ENCODE data around the gene NPSR1.

Gene NPSR1

DNA sequence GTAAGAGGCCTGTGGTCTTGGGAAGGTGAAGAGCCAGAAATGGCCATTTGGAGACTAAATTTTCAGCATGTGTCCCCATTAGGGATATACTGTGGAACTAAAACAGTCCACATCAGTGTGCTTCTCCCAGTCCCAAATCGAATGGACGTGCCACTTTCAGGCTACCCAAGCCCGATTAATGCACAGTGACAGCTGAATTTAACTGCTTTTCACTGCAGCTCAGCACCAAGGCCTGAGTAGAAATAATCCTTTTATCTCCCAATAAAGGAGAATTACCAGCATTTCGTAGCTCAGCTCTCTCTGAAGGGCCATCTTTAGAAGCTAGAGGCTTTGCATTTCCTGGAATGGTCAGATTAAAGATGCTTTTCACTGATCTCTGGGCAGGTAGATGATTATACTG lies 183.3 kb downstream of the NPSR1 start:
- Histone ChIP-seq H3K4me1 (ENCODE audit: control insufficient read depth, low read length) (no peaks in the 10 kb centered on the region), H3K36me3 (ENCODE audit: control insufficient read depth, low read length) (no peaks in the 10 kb centered on the region), H3K79me2 (ENCODE audit: control insufficient read depth, low read length) (no peaks in the 10 kb centered on the region), H3K9me2 (replicated peaks; ENCODE audit: control insufficient read depth, low read length) (no peaks in the 10 kb centered on the region), H3K27me3 (ENCODE audit: control insufficient read depth, low read length) (no peaks in the 10 kb centered on the region), H3F3A (ENCODE audit: control insufficient read depth, insufficient read depth) (no peaks in the 10 kb centered on the region), H3K27ac (ENCODE audit: low read depth, low read length) (no peak overlapping the region), H3K4me2 (ENCODE audit: low read length) (no peak overlapping the region), H4K20me1 (ENCODE audit: control insufficient read depth, insufficient read depth, low read depth, low read length) (no peaks in the 10 kb centered on the region), H3K4me3 (ENCODE audit: low read length) (no peak overlapping the region), H3K9me3 (ENCODE audit: control insufficient read depth, insufficient read depth, low read length) (no peaks in the 10 kb centered on the region)
- TF ChIP-seq CTCF (IDR thresholded peaks at IDR 0.05; ENCODE audit: low read depth, low read length, poor library complexity, severe bottlenecking) (no peak), EZH2phosphoT487 (IDR thresholded peaks at IDR 0.05; ENCODE audit: borderline replicate concordance, low read length) (no peak)

- H3K27ac ChIP-seq (ENCODE audit: low read depth, low read length) = no peak overlapping the region
- H4K20me1 ChIP-seq (ENCODE audit: control insufficient read depth, insufficient read depth, low read depth, low read length) = no peaks in the 10 kb centered on the region
- no peaks in the 10 kb centered on the region for H3K4me1 ChIP-seq (ENCODE audit: control insufficient read depth, low read length)
- no peaks in the 10 kb centered on the region for H3K27me3 ChIP-seq (ENCODE audit: control insufficient read depth, low read length)
- H3K9me3 ChIP-seq (ENCODE audit: control insufficient read depth, insufficient read depth, low read length) = no peaks in the 10 kb centered on the region
- TF ChIP-seq CTCF (IDR thresholded peaks at IDR 0.05; ENCODE audit: low read depth, low read length, poor library complexity, severe bottlenecking) = no peak
- no peak for TF ChIP-seq EZH2phosphoT487 (IDR thresholded peaks at IDR 0.05; ENCODE audit: borderline replicate concordance, low read length)
- H3F3A ChIP-seq (ENCODE audit: control insufficient read depth, insufficient read depth) = no peaks in the 10 kb centered on the region
- no peak overlapping the region for H3K4me2 ChIP-seq (ENCODE audit: low read length)
- no peaks in the 10 kb centered on the region for H3K36me3 ChIP-seq (ENCODE audit: control insufficient read depth, low read length)
- H3K4me3 ChIP-seq (ENCODE audit: low read length) = no peak overlapping the region
- H3K9me2 ChIP-seq (replicated peaks; ENCODE audit: control insufficient read depth, low read length) = no peaks in the 10 kb centered on the region
- no peaks in the 10 kb centered on the region for H3K79me2 ChIP-seq (ENCODE audit: control insufficient read depth, low read length)
Measured at GRCh38 chr7:34842782-34843181, 184.8 kb downstream of the NPSR1 start.

GRCh38 chr7:34844406-34844805 lies 186.4 kb downstream of the NPSR1 start:
- Histone ChIP-seq H3K27ac (ENCODE audit: low read depth, low read length) (no peak overlapping the region), H3F3A (ENCODE audit: control insufficient read depth, insufficient read depth) (no peaks in the 10 kb centered on the region), H3K4me1 (ENCODE audit: control insufficient read depth, low read length) (no peaks in the 10 kb centered on the region), H4K20me1 (ENCODE audit: control insufficient read depth, insufficient read depth, low read depth, low read length) (no peaks in the 10 kb centered on the region), H3K36me3 (ENCODE audit: control insufficient read depth, low read length) (no peaks in the 10 kb centered on the region), H3K27me3 (ENCODE audit: control insufficient read depth, low read length) (no peaks in the 10 kb centered on the region), H3K9me2 (replicated peaks; ENCODE audit: control insufficient read depth, low read length) (no peaks in the 10 kb centered on the region), H3K4me2 (ENCODE audit: low read length) (no peak overlapping the region), H3K4me3 (ENCODE audit: low read length) (no peak overlapping the region), H3K9me3 (ENCODE audit: control insufficient read depth, insufficient read depth, low read length) (no peaks in the 10 kb centered on the region), H3K79me2 (ENCODE audit: control insufficient read depth, low read length) (no peaks in the 10 kb centered on the region)
- TF ChIP-seq EZH2phosphoT487 (IDR thresholded peaks at IDR 0.05; ENCODE audit: borderline replicate concordance, low read length) (no peak), CTCF (IDR thresholded peaks at IDR 0.05; ENCODE audit: low read depth, low read length, poor library complexity, severe bottlenecking) (no peak)

Measured in DOHH2 (cell line).